Motor neuron (in vitro differentiated cells): ENCODE results near the gene ASB15. TPM values are rescaled to one million over a fixed set of nuclear protein-coding genes. Genes with fewer than 3 reads are reported as not detected.

Experiments
- ATAC-seq, 8 experiments: fragments of 200-7000 bp; cut with Tn5 transposase; replicated peaks in 6 of 8; 2 replicates each; pipeline ENCODE4 v1.8.0; 2021; ENCODE audit warnings: mild to moderate bottlenecking in 8 of 8, moderate library complexity in 8 of 8
- H3K27ac ChIP-seq, 2 donors: fragments of 250-450 bp; sonication (Bioruptor Pico); 2 replicates each; pipeline ENCODE4 v1.9.0; 2021; ENCODE audit warnings: antibody characterized with exemption in 2 of 2, mild to moderate bottlenecking in 2 of 2, moderate library complexity in 1 of 2
- H3K4me1 ChIP-seq, 2 donors: fragments of 250-450 bp; sonication (Bioruptor Pico); replicated peaks in 1 of 2; 2 replicates each; pipeline ENCODE4 v1.6.1; 2021; ENCODE audit warnings: antibody characterized with exemption in 2 of 2, mild to moderate bottlenecking in 2 of 2, moderate library complexity in 1 of 2
- H3K4me3 ChIP-seq, 5 donors: fragments of 250-450 bp; sonication (Bioruptor Pico); 2 replicates each; pipeline ENCODE4 v1.9.0; 2021; ENCODE audit warnings: antibody characterized with exemption in 5 of 5, mild to moderate bottlenecking in 5 of 5, moderate library complexity in 4 of 5
- WGBS, 10 experiments: fragments of 450-650 bp; shearing (Covaris generic); methylation state at CpG; one replicate each; pipeline ENCODE4 v1.0.0; 2022; 5-methylcytosine and 5-hydroxymethylcytosine counted together
- in situ Hi-C, 9 experiments: fragments of 400-800 bp; cut with MboI; loops; one replicate each; pipeline ENCODE4 v1.15.0; 2021; ENCODE audit warnings: low sequenced_read_pairs in 9 of 9, low pct_unique_long_range_greater_than_20kb in 2 of 9; ENCODE audit not compliant: unreplicated experiment in 9 of 9
- total RNA-seq, 8 experiments: library from RNA; unstranded; fragments of 300-600 nt; gene quantifications; 2 replicates each; pipeline versions ENCODE4 v1.2.3 to v1.2.4, GENCODE V29; 2022

The ASB15 gene
- total RNA-seq, 8 experiments from 2014 or later: 0.10 to 0.33 TPM; not detected in 6

DNA sequence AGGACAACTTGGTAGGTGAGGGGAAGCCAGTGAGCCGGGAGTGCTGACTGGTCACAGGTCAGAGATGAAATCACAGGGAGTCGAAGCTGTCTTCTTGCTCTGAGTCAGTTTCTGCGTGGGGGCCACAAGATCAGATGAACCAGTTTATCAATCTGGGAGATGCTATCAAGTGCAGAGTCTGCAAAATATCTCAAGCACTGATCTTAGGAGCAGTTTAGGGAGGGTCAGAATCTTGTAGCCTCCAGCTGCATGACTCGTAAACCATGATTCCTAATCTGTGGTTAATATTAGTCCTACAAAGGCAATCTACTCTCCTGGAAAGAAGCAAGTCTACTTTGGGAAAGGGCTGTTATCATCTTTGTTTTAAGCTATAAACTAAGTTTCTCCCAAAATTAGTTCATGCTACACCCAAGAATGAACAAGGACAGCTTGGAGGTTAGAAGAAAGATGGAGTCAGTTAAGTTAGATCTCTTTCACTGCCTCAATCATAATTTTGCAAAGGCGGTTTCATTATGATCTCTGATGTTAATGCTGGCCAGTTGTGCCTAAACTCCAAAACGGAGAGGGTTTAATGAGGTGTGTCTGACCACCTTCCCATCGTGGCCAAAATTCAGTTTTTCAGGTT, 45.6 kb downstream of the ASB15 start:
- ATAC-seq: no peak
- in situ Hi-C loops: loop anchor here in 3 of 9 experiments (25.0 kb wide), 1 partner anchor 215 kb away; no protein-coding TSS in a partner anchor
- Histone ChIP-seq H3K27ac (no peak overlapping the region), H3K4me3 (no peak overlapping the region), H3K4me1 (peaks cover 16 to 25% of the 10 kb centered on the region in 2 donors)
- 20 to 92% (median 90%) methylated on average over 2 to 7 of the region's 7 CpGs; no CpG with 5 or more reads in 1 of the 10 experiments for WGBS, 10 experiments

GRCh38 chr7:123649964-123650363, 48.3 kb downstream of the ASB15 start:
- peak in 2 of 8 experiments; percentile 84 to 85 for ATAC-seq
- H3K4me1 ChIP-seq: peaks cover 0 to 5% of the 10 kb centered on the region in 2 donors
- in situ Hi-C loops: loop anchor here in 3 of 9 experiments (25.0 kb wide), 1 partner anchor 212 kb away; no protein-coding TSS in a partner anchor
- no peak overlapping the region for H3K4me3 ChIP-seq
- WGBS, 10 experiments: 11 to 100% (median 88%) methylated on average over 1 to 2 of the region's 2 CpGs; no CpG with 5 or more reads in 1 of the 10 experiments
- no peak overlapping the region for H3K27ac ChIP-seq

GRCh38 chr7:123650595-123650994, 49.0 kb downstream of the ASB15 start:
- H3K4me1 ChIP-seq: peaks cover 0 to 3% of the 10 kb centered on the region in 2 donors
- no peak overlapping the region for H3K4me3 ChIP-seq
- whole genome bisulfite sequencing, 10 experiments: 17 to 100% (median 60%) methylated on average over 1 to 2 of the region's 2 CpGs; no CpG with 5 or more reads in 4 of the 10 experiments
- peak in 1 of 8 experiments; percentile 25 for ATAC-seq
- H3K27ac ChIP-seq: no peak overlapping the region
- in situ Hi-C loops: no loop called here

- Histone ChIP-seq H3K4me1 (no peaks in the 10 kb centered on the region), H3K4me3 (no peak overlapping the region), H3K27ac (no peak overlapping the region)
- no peak for ATAC-seq
- 70 to 100% (median 100%) methylated on average over 1 of the region's 1 CpG; no CpG with 5 or more reads in 1 of the 10 experiments for WGBS, 10 experiments
- in situ Hi-C loops: no loop called here
Measured at GRCh38 chr7:123652406-123652805, 50.8 kb downstream of the ASB15 start.

DNA sequence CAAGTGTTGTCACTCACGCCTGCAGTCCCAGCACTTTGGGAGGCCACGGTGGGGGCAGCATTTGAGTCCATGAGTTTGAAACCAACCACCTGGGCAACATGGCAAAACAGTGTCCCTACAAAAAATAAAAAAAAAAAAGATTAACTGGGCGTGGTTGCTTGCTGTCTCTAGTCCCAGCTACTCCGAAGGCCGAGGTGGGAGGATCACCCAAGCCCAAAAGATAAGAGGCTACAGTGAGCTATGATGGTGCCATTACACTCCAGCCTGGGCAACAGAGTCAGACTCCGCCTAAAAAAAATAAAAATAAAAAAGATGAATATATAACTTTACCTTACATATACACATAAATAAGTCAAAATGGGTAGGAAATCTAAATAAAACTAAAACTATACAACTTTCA, 51.5 kb downstream of the ASB15 start:
- WGBS, 10 experiments: 48 to 100% (median 85%) methylated on average over 1 to 5 of the region's 6 CpGs; no CpG with 5 or more reads in 1 of the 10 experiments
- H3K4me1 ChIP-seq: no peaks in the 10 kb centered on the region
- ATAC-seq: no peak
- no peak overlapping the region for H3K4me3 ChIP-seq
- in situ Hi-C loops: no loop called here
- no peak overlapping the region for H3K27ac ChIP-seq

- ATAC-seq: no peak
- no peak within 1 kb of the TSS for H3K4me3 ChIP-seq
- H3K27ac ChIP-seq: no peak within 1 kb of the TSS
- H3K4me1 ChIP-seq: no peaks in the 10 kb centered on the region
- in situ Hi-C loops: no loop called here
- WGBS, 10 experiments: 20 to 100% (median 45%) methylated on average over 1 to 4 of the region's 6 CpGs; no CpG with 5 or more reads in 2 of the 10 experiments
Measured at GRCh38 chr7:123655614-123656013, 54.0 kb downstream of the ASB15 start, which contains the start of gene LMOD2. Gene LMOD2 (plus strand): TSS chr7:123655866. CDS start chr7:123655964, 98 bp downstream.

GRCh38 chr7:123656544-123657303, 55.1 kb downstream of the ASB15 start:
- Histone ChIP-seq H3K4me1 (no peaks in the 10 kb centered on the region), H3K4me3 (no peak overlapping the region), H3K27ac (no peak overlapping the region)
- in situ Hi-C loops: no loop called here
- ATAC-seq: no peak
- 38 to 100% (median 86%) methylated on average over 1 to 6 of the region's 6 CpGs for WGBS, 10 experiments

DNA sequence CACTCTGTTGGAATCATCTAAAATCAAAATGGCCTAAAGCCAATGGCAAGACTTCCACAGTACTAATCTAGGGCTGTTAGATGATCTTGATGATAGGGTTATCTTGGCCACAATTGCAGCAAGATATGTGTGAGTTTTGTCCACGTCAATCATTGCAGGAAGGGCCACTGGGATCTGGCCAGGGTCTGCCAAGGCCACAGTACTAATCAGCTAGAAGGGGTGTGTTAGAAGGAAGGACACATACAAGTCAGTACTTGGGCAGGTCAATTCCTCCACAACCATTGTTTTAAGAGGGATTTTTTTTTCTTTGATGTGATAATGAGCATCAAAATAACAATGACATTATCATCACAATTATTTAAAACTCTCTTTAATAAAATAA, 55.7 kb downstream of the ASB15 start:
- Histone ChIP-seq H3K4me3 (no peak overlapping the region), H3K4me1 (no peaks in the 10 kb centered on the region), H3K27ac (no peak overlapping the region)
- WGBS, 10 experiments: 67 to 90% (median 86%) methylated on average over 1 of the region's 1 CpG; no CpG with 5 or more reads in 7 of the 10 experiments
- in situ Hi-C loops: no loop called here
- no peak for ATAC-seq

GRCh38 chr7:123658023-123658422, 56.4 kb downstream of the ASB15 start:
- Histone ChIP-seq H3K4me1 (no peaks in the 10 kb centered on the region), H3K27ac (no peak overlapping the region), H3K4me3 (no peak overlapping the region)
- WGBS, 10 experiments: 50 to 100% (median 86%) methylated on average over 1 to 4 of the region's 6 CpGs; no CpG with 5 or more reads in 2 of the 10 experiments
- ATAC-seq: no peak
- in situ Hi-C loops: no loop called here

DNA sequence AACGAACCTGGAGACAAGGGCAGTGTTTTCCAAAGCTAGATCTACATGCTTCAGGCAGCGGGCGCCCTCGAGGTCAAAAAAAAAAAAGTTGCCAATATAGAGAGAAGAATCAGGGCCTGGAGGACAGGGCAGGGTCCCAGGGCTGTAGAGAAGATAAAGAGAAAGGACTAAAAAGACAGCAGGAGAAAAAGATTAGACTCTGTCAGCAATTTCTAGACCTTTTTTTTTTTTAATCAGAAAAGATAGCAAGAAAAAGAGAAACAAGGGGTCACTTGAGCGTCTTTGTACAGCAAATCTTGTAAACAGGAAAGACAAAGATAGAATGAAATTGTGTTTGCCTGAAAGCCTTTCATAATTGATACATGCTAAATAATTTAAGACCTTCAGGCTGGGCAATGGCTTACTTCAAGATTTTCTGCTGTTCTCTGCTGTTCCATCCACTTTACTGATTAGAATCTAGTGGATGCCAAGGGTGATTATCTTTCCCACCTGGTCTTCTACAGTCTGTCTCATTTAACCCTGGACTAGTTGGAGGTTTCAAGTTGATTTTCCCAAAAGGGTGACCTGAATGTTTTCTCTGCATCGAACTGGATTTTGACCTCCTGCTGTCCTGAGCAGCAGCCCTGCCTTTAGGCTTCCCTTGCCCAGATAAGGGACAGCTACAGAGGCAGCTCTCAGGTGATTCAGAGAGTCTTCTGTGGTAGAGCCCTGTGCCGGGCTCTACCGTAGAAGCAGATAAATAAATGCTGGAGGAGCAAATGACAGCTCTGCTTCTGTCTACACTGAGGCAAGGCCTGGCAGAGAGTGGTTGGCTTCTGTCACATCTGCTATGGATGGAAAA, 59.1 kb downstream of the ASB15 start:
- Histone ChIP-seq H3K4me1 (no peaks in the 10 kb centered on the region), H3K27ac (no peak overlapping the region), H3K4me3 (no peak overlapping the region)
- ATAC-seq: no peak
- 25 to 83% (median 64%) methylated on average over 1 to 8 of the region's 8 CpGs for WGBS, 10 experiments
- in situ Hi-C loops: no loop called here

- no peak for ATAC-seq
- 40 to 100% (median 88%) methylated on average over 1 of the region's 1 CpG; no CpG with 5 or more reads in 2 of the 10 experiments for WGBS, 10 experiments
- Histone ChIP-seq H3K4me3 (no peak overlapping the region), H3K4me1 (no peaks in the 10 kb centered on the region), H3K27ac (no peak overlapping the region)
- in situ Hi-C loops: no loop called here
Measured at GRCh38 chr7:123661765-123662164, 60.1 kb downstream of the ASB15 start.

GRCh38 chr7:123662293-123662692, 60.7 kb downstream of the ASB15 start:
- in situ Hi-C loops: no loop called here
- H3K4me1 ChIP-seq: no peaks in the 10 kb centered on the region
- H3K27ac ChIP-seq: no peak overlapping the region
- ATAC-seq: no peak
- H3K4me3 ChIP-seq: no peak overlapping the region
- WGBS, 10 experiments: 62 to 100% (median 93%) methylated on average over 1 to 13 of the region's 15 CpGs; no CpG with 5 or more reads in 1 of the 10 experiments
